ENCODE data around the gene DALRD3.
A peak's percentile ranks its signal among the peaks of the same experiment; 100 is the strongest.
"Not testable (repeated sequence)": the region's sequence is repeated elsewhere in the genome, so short reads cannot be mapped to it uniquely, and the experiment has no call there.

Gene DALRD3

GRCh38 chr3:49012441-49013017 is 5.9 kb downstream of the DALRD3 start:
- TF ChIP-seq MAX (IDR thresholded peaks at IDR 0.05; ENCODE audit: low read depth, low read length) (no peak), POLR2A (IDR thresholded peaks at IDR 0.05; ENCODE audit: extremely low read depth, insufficient read length) (no peak), MYC (IDR thresholded peaks at IDR 0.05; ENCODE audit: low read depth, low read length) (no peak), CTCF (IDR thresholded peaks at IDR 0.05; ENCODE audit: low read depth, low read length) (no peak)
- H3K4me3 ChIP-seq (ENCODE audit: low read depth, low read length): no peak overlapping the region
- DNase-seq (ENCODE audit: low read depth): no peak

GRCh38 chr3:49009396-49009795 is 9.0 kb downstream of the DALRD3 start:
- TF ChIP-seq CTCF (IDR thresholded peaks at IDR 0.05; ENCODE audit: low read depth, low read length) (no peak), MAX (IDR thresholded peaks at IDR 0.05; ENCODE audit: low read depth, low read length) (no peak), MYC (IDR thresholded peaks at IDR 0.05; ENCODE audit: low read depth, low read length) (no peak), POLR2A (IDR thresholded peaks at IDR 0.05; ENCODE audit: extremely low read depth, insufficient read length) (no peak)
- no peak overlapping the region for H3K4me3 ChIP-seq (ENCODE audit: low read depth, low read length)
- DNase-seq (ENCODE audit: low read depth): no peak

GRCh38 chr3:49008627-49009026 is 9.8 kb downstream of the DALRD3 start:
- peak overlapping the region; percentile 55 for H3K4me3 ChIP-seq (ENCODE audit: low read depth, low read length)
- DNase-seq (ENCODE audit: low read depth): not testable (repeated sequence)

- DNase-seq (ENCODE audit: low read depth): peak; percentile 87
- peak overlapping the region; percentile 80 for H3K4me3 ChIP-seq (ENCODE audit: low read depth, low read length)
- TF ChIP-seq POLR2A (IDR thresholded peaks at IDR 0.05; ENCODE audit: extremely low read depth, insufficient read length) (no peak), MAX (IDR thresholded peaks at IDR 0.05; ENCODE audit: low read depth, low read length) (no peak), MYC (IDR thresholded peaks at IDR 0.05; ENCODE audit: low read depth, low read length) (no peak), CTCF (IDR thresholded peaks at IDR 0.05; ENCODE audit: low read depth, low read length) (no peak)
These were observed 10.4 kb downstream of the DALRD3 start for GRCh38 chr3:49007771-49008528.

- TF ChIP-seq POLR2A (IDR thresholded peaks at IDR 0.05; ENCODE audit: extremely low read depth, insufficient read length): peak; percentile 89
- TF ChIP-seq MYC (IDR thresholded peaks at IDR 0.05; ENCODE audit: low read depth, low read length): no peak; the same call in 1 of the 2 replicates
- peak; percentile 85 for TF ChIP-seq MAX (IDR thresholded peaks at IDR 0.05; ENCODE audit: low read depth, low read length)
- TF ChIP-seq CTCF (IDR thresholded peaks at IDR 0.05; ENCODE audit: low read depth, low read length): no peak
- peak; percentile 98 for DNase-seq (ENCODE audit: low read depth)
- peak within 1 kb of the TSS; percentile 80 for H3K4me3 ChIP-seq (ENCODE audit: low read depth, low read length)
These were observed 11.2 kb downstream of the DALRD3 start, which contains the start of gene WDR6 for GRCh38 chr3:49007068-49007770. Gene WDR6, plus strand, starts transcription at chr3:49007391. Its CDS starts 41 bp downstream, at chr3:49007432.

Data from NB4 (cell line).